Lung (tissue), 12 donors: ENCODE data around the gene SCAMP5. TPM values are rescaled to one million over a fixed set of nuclear protein-coding genes. Genes with fewer than 3 reads are reported as not detected.
A peak's percentile ranks its signal among the peaks of the same experiment; 100 is the strongest.

Experiments
- ATAC-seq: fragments of 200-7000 bp; cut with Tn5 transposase; one replicate; pipeline ENCODE4 v1.9.1; 2020; ENCODE audit warnings: moderate number of reproducible peaks; ENCODE audit not compliant: insufficient read depth, low FRiP score
- DNase-seq, 3 donors: peaks; one replicate each; pipeline ENCODE4 v3.0.0-alpha.2; 2013 to 2017
- H3K27ac ChIP-seq, 2 donors: one replicate each; pipeline ENCODE4 v1.5.1; 2013; ENCODE audit warnings: mild to moderate bottlenecking in 2 of 2, moderate library complexity in 2 of 2, control low read depth in 1 of 2, inconsistent platforms in 1 of 2, low read depth in 1 of 2, low read length in 1 of 2
- H3K27me3 ChIP-seq, 3 donors: one replicate each; pipeline ENCODE4 v1.5.1; 2013; ENCODE audit warnings: low read length in 2 of 3; ENCODE audit not compliant: control insufficient read depth in 3 of 3, insufficient read depth in 3 of 3
- H3K36me3 ChIP-seq, 4 donors: one replicate each; pipeline ENCODE4 v1.5.1; 2013; ENCODE audit warnings: low read length in 4 of 4, mild to moderate bottlenecking in 1 of 4, moderate library complexity in 1 of 4; ENCODE audit not compliant: control insufficient read depth in 4 of 4, insufficient read depth in 4 of 4
- H3K4me1 ChIP-seq, 5 donors: one replicate each; pipeline ENCODE4 v1.5.1; 2013; ENCODE audit warnings: low read length in 5 of 5, mild to moderate bottlenecking in 2 of 5, moderate library complexity in 1 of 5; ENCODE audit not compliant: control insufficient read depth in 5 of 5, insufficient read depth in 5 of 5
- H3K4me3 ChIP-seq: one replicate; pipeline ENCODE4 v1.5.1; 2013; ENCODE audit warnings: mild to moderate bottlenecking, control low read depth, moderate library complexity
- H3K9ac ChIP-seq, 2 donors: one replicate each; pipeline ENCODE4 v1.5.1; 2013; ENCODE audit warnings: low read length in 2 of 2, control low read depth in 1 of 2; ENCODE audit not compliant: insufficient read depth in 1 of 2
- H3K9me3 ChIP-seq, 4 donors: one replicate each; pipeline ENCODE4 v1.5.1; 2013; ENCODE audit warnings: low read length in 3 of 4, mild to moderate bottlenecking in 1 of 4, moderate library complexity in 1 of 4; ENCODE audit not compliant: control insufficient read depth in 4 of 4, insufficient read depth in 3 of 4
- WGBS, 2 donors: extraction: QIAGEN DNeasy Blood & Tissue Kit; methylation state at CpG; one replicate each; pipeline ENCODE4 v1.1.7; 2013; 5-methylcytosine and 5-hydroxymethylcytosine counted together
- polyA plus RNA-seq, 2 donors: library from polyadenylated mRNA; stranded (reverse); fragments of 200-250 nt; gene quantifications; one replicate each; pipeline ENCODE4 v1.2.1, GENCODE V29; 2013
- total RNA-seq, 2 donors: library from RNA; depleted of rRNA in 1 of 2; stranded (reverse); fragments of >200 nt in 1 of 2; gene quantifications; one replicate each; pipeline ENCODE4 v1.2.1, GENCODE V29; 2014 to 2021
- TF ChIP-seq, protein P1 (sequence below): IDR thresholded peaks from 2 replicates; pipeline ENCODE4 v1.5.1; 2012; ENCODE audit warnings: mild to moderate bottlenecking; ENCODE audit errors: control extremely low read depth, extremely low read depth
- donor health status: control.
- donor health status: control.
- donor health status: Bipolar disorder and iron deficiency.
- donor health status: healthy.
- donor health status: DM: yes; HTN: yes; CAD: no.

The SCAMP5 gene
- total and polyA plus RNA-seq, 4 donors: 0.94 to 9.5 (median 4.3) TPM

GRCh38 chr15:74963213-74963612, 32.1 kb upstream of the SCAMP5 start:
- DNase-seq: no peak
- Histone ChIP-seq H3K4me3 (no peak overlapping the region), H3K9me3 (no peaks in the 10 kb centered on the region), H3K36me3 (no peaks in the 10 kb centered on the region), H3K27ac (no peak overlapping the region), H3K27me3 (peaks cover 0 to 21% (median 0%) of the 10 kb centered on the region in 3 donors), H3K4me1 (peaks cover 0 to 41% (median 14%) of the 10 kb centered on the region in 5 donors), H3K9ac (no peak overlapping the region)
- 93 to 97% methylated on average over 4 of the region's 4 CpGs for WGBS, 2 donors
- ATAC-seq: no peak
- TF ChIP-seq, protein P1, sequence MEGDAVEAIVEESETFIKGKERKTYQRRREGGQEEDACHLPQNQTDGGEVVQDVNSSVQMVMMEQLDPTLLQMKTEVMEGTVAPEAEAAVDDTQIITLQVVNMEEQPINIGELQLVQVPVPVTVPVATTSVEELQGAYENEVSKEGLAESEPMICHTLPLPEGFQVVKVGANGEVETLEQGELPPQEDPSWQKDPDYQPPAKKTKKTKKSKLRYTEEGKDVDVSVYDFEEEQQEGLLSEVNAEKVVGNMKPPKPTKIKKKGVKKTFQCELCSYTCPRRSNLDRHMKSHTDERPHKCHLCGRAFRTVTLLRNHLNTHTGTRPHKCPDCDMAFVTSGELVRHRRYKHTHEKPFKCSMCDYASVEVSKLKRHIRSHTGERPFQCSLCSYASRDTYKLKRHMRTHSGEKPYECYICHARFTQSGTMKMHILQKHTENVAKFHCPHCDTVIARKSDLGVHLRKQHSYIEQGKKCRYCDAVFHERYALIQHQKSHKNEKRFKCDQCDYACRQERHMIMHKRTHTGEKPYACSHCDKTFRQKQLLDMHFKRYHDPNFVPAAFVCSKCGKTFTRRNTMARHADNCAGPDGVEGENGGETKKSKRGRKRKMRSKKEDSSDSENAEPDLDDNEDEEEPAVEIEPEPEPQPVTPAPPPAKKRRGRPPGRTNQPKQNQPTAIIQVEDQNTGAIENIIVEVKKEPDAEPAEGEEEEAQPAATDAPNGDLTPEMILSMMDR: no peak

GRCh38 chr15:74964794-74965193, 30.6 kb upstream of the SCAMP5 start:
- no peaks in the 10 kb centered on the region for H3K36me3 ChIP-seq
- no peak overlapping the region for H3K4me3 ChIP-seq
- peak overlapping the region in 1 of 2 donors; percentile 52 for H3K9ac ChIP-seq
- 26 to 28% methylated on average over 3 of the region's 3 CpGs for WGBS, 2 donors
- H3K9me3 ChIP-seq: no peaks in the 10 kb centered on the region
- TF ChIP-seq, protein P1: no peak
- DNase-seq: peak; percentile 57 to 84 (median 75)
- no peak for ATAC-seq
- H3K27ac ChIP-seq: no peak overlapping the region
- H3K4me1 ChIP-seq: peaks cover 0 to 30% (median 9%) of the 10 kb centered on the region in 5 donors
- peaks cover 0 to 5% (median 0%) of the 10 kb centered on the region in 3 donors for H3K27me3 ChIP-seq

DNA sequence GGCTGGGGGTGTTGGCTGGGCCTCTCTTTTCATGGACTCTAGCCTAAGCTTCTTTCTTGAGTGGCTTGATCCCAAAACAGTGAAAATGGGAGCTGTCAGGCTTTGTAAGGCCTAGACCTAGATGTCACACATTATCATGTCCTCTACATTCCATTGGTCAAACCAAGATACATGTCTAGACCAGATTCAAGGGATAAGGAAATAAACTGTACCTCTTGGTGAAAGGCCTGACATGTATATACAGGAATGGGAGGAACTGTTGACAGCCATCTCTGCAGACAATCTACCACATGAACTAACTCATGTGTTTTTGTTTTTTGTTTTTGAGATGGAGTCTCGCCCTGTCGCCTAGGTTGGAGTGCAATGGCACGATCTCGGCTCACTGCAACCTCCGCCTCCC, 27.7 kb upstream of the SCAMP5 start:
- Histone ChIP-seq H3K27me3 (no peaks in the 10 kb centered on the region), H3K36me3 (no peaks in the 10 kb centered on the region), H3K4me1 (peaks cover 0 to 15% (median 2%) of the 10 kb centered on the region in 5 donors), H3K27ac (no peak overlapping the region), H3K9me3 (no peaks in the 10 kb centered on the region), H3K9ac (no peak overlapping the region), H3K4me3 (no peak overlapping the region)
- TF ChIP-seq, protein P1: no peak
- 80 to 95% methylated on average over 5 of the region's 5 CpGs for WGBS, 2 donors
- ATAC-seq (no peak), DNase-seq (no peak)

DNA sequence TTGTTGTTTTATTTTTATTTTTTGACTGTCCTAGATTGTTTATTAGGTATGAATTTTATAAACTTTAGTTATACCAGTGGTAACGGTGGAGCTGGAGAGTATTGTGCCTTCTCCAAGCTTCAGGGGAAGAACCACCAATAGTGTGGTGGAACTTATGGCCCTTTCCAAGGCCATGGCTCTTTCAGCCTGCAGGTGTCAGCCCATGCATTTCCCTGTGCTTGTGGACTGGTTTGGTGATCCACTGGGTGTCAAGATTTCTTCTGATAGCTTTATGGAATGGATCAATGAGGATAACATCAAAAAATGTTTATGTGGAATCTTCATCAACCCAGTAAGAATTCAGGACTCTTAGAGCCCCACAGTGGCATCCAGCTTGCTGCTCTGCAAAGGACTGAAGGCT, 19.2 kb upstream of the SCAMP5 start:
- Histone ChIP-seq H3K27ac (no peak overlapping the region), H3K27me3 (peaks cover 0 to 4% (median 0%) of the 10 kb centered on the region in 3 donors), H3K4me1 (peaks cover 0 to 2% (median 0%) of the 10 kb centered on the region in 5 donors), H3K9ac (no peak overlapping the region), H3K9me3 (no peaks in the 10 kb centered on the region), H3K36me3 (no peaks in the 10 kb centered on the region), H3K4me3 (no peak overlapping the region)
- DNase-seq (no peak), ATAC-seq (no peak)
- TF ChIP-seq, protein P1: no peak
- WGBS, 2 donors: 84 to 85% methylated on average over 1 of the region's 1 CpG
